NB4 (cell line): Measurements from ENCODE around the gene INF2.

Experiments
- CTCF ChIP-seq: IDR thresholded peaks from one replicate; pipeline ENCODE4 v1.5.1; 2012; ENCODE audit warnings: low read depth, low read length
- MYC ChIP-seq: IDR thresholded peaks from 2 replicates; pipeline ENCODE4 v1.6.1; 2011; ENCODE audit warnings: low read depth, low read length
- POLR2A ChIP-seq: IDR thresholded peaks from 2 replicates; pipeline ENCODE4 v1.6.1; 2011; ENCODE audit warnings: mild to moderate bottlenecking; ENCODE audit not compliant: insufficient read length; ENCODE audit errors: extremely low read depth

GRCh38 chr14:104692261-104692938 lies 3.0 kb downstream of the INF2 start:
- no peak for TF ChIP-seq CTCF
- TF ChIP-seq POLR2A: no peak
- no peak for TF ChIP-seq MYC
